Common myeloid progenitor, CD34-positive (primary cell): Measurements from ENCODE around the gene HOOK1.
"Not testable (repeated sequence)": the region's sequence is repeated elsewhere in the genome, so short reads cannot be mapped to it uniquely, and the experiment has no call there.

Experiments used
- CTCF ChIA-PET: fragments of 350-600 bp; sonication (Branson Sonifier 250); formaldehyde crosslinking; loops from one replicate; lab custom pipeline; 2021; ENCODE audit warnings: antibody characterized with exemption; lab: Charles Lee
- POLR2A ChIA-PET: fragments of 350-600 bp; sonication (Branson Sonifier 250); formaldehyde crosslinking; loops from one replicate; lab custom pipeline; 2021; ENCODE audit warnings: antibody characterized with exemption; lab: Charles Lee
- DNase-seq, 3 donors: peaks; one replicate each; pipeline versions ENCODE4 v3.0.0 to v3.0.0-alpha.2; 2013
- H3K27ac ChIP-seq, 2 experiments: 1 replicate in 1 of 2; 2 replicates in 1 of 2; pipeline ENCODE4 v1.7.0; 2013; ENCODE audit warnings: inconsistent platforms in 2 of 2, low read length in 2 of 2, mild to moderate bottlenecking in 2 of 2, low read depth in 1 of 2, moderate library complexity in 1 of 2; ENCODE audit not compliant: severe bottlenecking in 2 of 2, insufficient read depth in 1 of 2, poor library complexity in 1 of 2
- H3K27me3 ChIP-seq, 5 experiments: replicated peaks in 2 of 5; 1 replicate in 3 of 5; 2 replicates in 2 of 5; pipeline versions ENCODE4 v1.6.1 to v1.7.0; 2013; ENCODE audit warnings: low read length in 4 of 5, mild to moderate bottlenecking in 2 of 5, moderate library complexity in 2 of 5, inconsistent platforms in 1 of 5; ENCODE audit not compliant: insufficient read depth in 5 of 5, control insufficient read depth in 4 of 5
- H3K36me3 ChIP-seq, 4 experiments: 1 replicate in 2 of 4; 2 replicates in 2 of 4; pipeline versions ENCODE4 v1.6.1 to v1.7.0; 2013; ENCODE audit warnings: low read length in 3 of 4, control low read depth in 1 of 4, mild to moderate bottlenecking in 1 of 4; ENCODE audit not compliant: control insufficient read depth in 4 of 4, insufficient read depth in 4 of 4
- H3K4me1 ChIP-seq, 4 experiments: 1 replicate in 3 of 4; 2 replicates in 1 of 4; pipeline versions ENCODE4 v1.6.1 to v1.7.1; 2013; ENCODE audit warnings: low read length in 3 of 4, mild to moderate bottlenecking in 3 of 4, control low read depth in 1 of 4, inconsistent platforms in 1 of 4, moderate library complexity in 1 of 4; ENCODE audit not compliant: control insufficient read depth in 4 of 4, insufficient read depth in 4 of 4; ENCODE audit errors: control extremely low read depth in 1 of 4
- H3K4me3 ChIP-seq, 7 experiments: 1 replicate in 4 of 7; 2 replicates in 3 of 7; pipeline versions ENCODE4 v1.5.1 to v1.7.0; 2013; ENCODE audit warnings: mild to moderate bottlenecking in 7 of 7, low read length in 6 of 7, moderate library complexity in 6 of 7, inconsistent platforms in 2 of 7, low read depth in 2 of 7, control low read depth in 1 of 7; ENCODE audit not compliant: insufficient read depth in 4 of 7, control insufficient read depth in 1 of 7; ENCODE audit errors: extremely low read depth in 1 of 7
- H3K9me3 ChIP-seq, 5 experiments: 1 replicate in 4 of 5; 2 replicates in 1 of 5; pipeline versions ENCODE4 v1.6.1 to v1.7.1; 2013; ENCODE audit warnings: low read length in 4 of 5, mild to moderate bottlenecking in 2 of 5, inconsistent platforms in 1 of 5, low read depth in 1 of 5, moderate library complexity in 1 of 5; ENCODE audit not compliant: control insufficient read depth in 4 of 5, insufficient read depth in 2 of 5; ENCODE audit errors: control extremely low read depth in 1 of 5
- WGBS: methylation state at CpG from one replicate; pipeline ENCODE4 v1.1.5; 2013; ENCODE audit not compliant: insufficient coverage; 5-methylcytosine and 5-hydroxymethylcytosine counted together

Gene HOOK1

GRCh38 chr1:59903141-59903754 is 88.5 kb downstream of the HOOK1 start:
- Histone ChIP-seq H3K36me3 (no peaks in the 10 kb centered on the region), H3K4me3 (no peak overlapping the region), H3K27ac (no peak overlapping the region), H3K27me3 (no peaks in the 10 kb centered on the region), H3K4me1 (no peaks in the 10 kb centered on the region), H3K9me3 (no peaks in the 10 kb centered on the region)
- CTCF ChIA-PET, result interaction anchor here (0.7 to 4.1 kb wide), 7 partner anchors 10 to 47 kb away, joined by 3 to 20 read pairs (median 6); no protein-coding TSS in a partner anchor
- POLR2A ChIA-PET, result no interaction called here
- WGBS, result 66% methylated on average over 7 of the region's 9 CpGs
- DNase-seq, result peak; percentile 37 to 57 (median 53)

GRCh38 chr1:59906931-59907330 is 92.2 kb downstream of the HOOK1 start:
- DNase-seq, result no peak
- WGBS, result 100% methylated on average over 2 of the region's 2 CpGs
- ChIA-PET POLR2A (no interaction called here), CTCF (no interaction called here)
- no peak overlapping the region for H3K27ac ChIP-seq
- H3K9me3 ChIP-seq, result no peaks in the 10 kb centered on the region
- H3K36me3 ChIP-seq, result no peaks in the 10 kb centered on the region
- H3K4me1 ChIP-seq, result no peaks in the 10 kb centered on the region
- no peak overlapping the region for H3K4me3 ChIP-seq
- H3K27me3 ChIP-seq, result no peaks in the 10 kb centered on the region

GRCh38 chr1:59908084-59908483 is 93.3 kb downstream of the HOOK1 start:
- Histone ChIP-seq H3K4me1 (no peaks in the 10 kb centered on the region), H3K4me3 (no peak overlapping the region), H3K36me3 (no peaks in the 10 kb centered on the region), H3K27ac (no peak overlapping the region), H3K27me3 (no peaks in the 10 kb centered on the region), H3K9me3 (no peaks in the 10 kb centered on the region)
- ChIA-PET POLR2A (no interaction called here), CTCF (no interaction called here)
- WGBS, result no CpG with 5 or more reads among the region's 2 CpGs
- DNase-seq, result no peak

GRCh38 chr1:59908682-59909081 is 93.9 kb downstream of the HOOK1 start:
- no peaks in the 10 kb centered on the region for H3K9me3 ChIP-seq
- no peaks in the 10 kb centered on the region for H3K36me3 ChIP-seq
- H3K4me1 ChIP-seq, result no peaks in the 10 kb centered on the region
- no peaks in the 10 kb centered on the region for H3K27me3 ChIP-seq
- ChIA-PET CTCF (no interaction called here), POLR2A (no interaction called here)
- H3K4me3 ChIP-seq, result no peak overlapping the region
- no peak for DNase-seq
- no peak overlapping the region for H3K27ac ChIP-seq
- 100% methylated on average over 2 of the region's 2 CpGs for WGBS

GRCh38 chr1:59914791-59915286 is 100.1 kb downstream of the HOOK1 start:
- CTCF ChIA-PET, result interaction anchor here (2.1 kb wide), 1 partner anchor 12 kb away, joined by 5 read pairs; no protein-coding TSS in a partner anchor
- H3K27me3 ChIP-seq, H3K4me1 ChIP-seq, H3K27ac ChIP-seq, H3K9me3 ChIP-seq, H3K4me3 ChIP-seq, H3K36me3 ChIP-seq, DNase-seq, POLR2A ChIA-PET: not testable (repeated sequence)
- WGBS, result 100% methylated on average over 2 of the region's 7 CpGs

GRCh38 chr1:59915516-59915915 is 100.8 kb downstream of the HOOK1 start:
- H3K27ac ChIP-seq, result no peak overlapping the region
- H3K4me3 ChIP-seq, result no peak overlapping the region
- ChIA-PET CTCF (no interaction called here), POLR2A (no interaction called here)
- no peaks in the 10 kb centered on the region for H3K4me1 ChIP-seq
- no peaks in the 10 kb centered on the region for H3K36me3 ChIP-seq
- 80% methylated on average over 1 of the region's 1 CpG for WGBS
- H3K9me3 ChIP-seq, result no peaks in the 10 kb centered on the region
- H3K27me3 ChIP-seq, result no peaks in the 10 kb centered on the region
- no peak for DNase-seq

- H3K27me3 ChIP-seq, result no peaks in the 10 kb centered on the region
- no peaks in the 10 kb centered on the region for H3K4me1 ChIP-seq
- H3K4me3 ChIP-seq, result no peak overlapping the region
- H3K27ac ChIP-seq, result no peak overlapping the region
- no peak for DNase-seq
- no peaks in the 10 kb centered on the region for H3K9me3 ChIP-seq
- no peaks in the 10 kb centered on the region for H3K36me3 ChIP-seq
- ChIA-PET CTCF (interaction anchor here (0.6 to 1.0 kb wide), 2 partner anchors 30 to 158 kb away, joined by 3 read pairs; no protein-coding TSS in a partner anchor), POLR2A (no interaction called here)
- WGBS, result 95% methylated on average over 6 of the region's 10 CpGs
Observed at GRCh38 chr1:59917026-59917784, 102.5 kb downstream of the HOOK1 start.
